ENCODE results near the gene RPS6KB1. TPM values are rescaled to one million over a fixed set of nuclear protein-coding genes. Genes with fewer than 3 reads are reported as not detected.

Gene RPS6KB1
- polyA plus RNA-seq, 1 donor from 2014 or later = 25.3 TPM

- Histone ChIP-seq H3K4me3 (ENCODE audit: low read length) (peak overlapping the region; percentile 96), H3K9me3 (ENCODE audit: low read length) (no peaks in the 10 kb centered on the region), H3K27me3 (ENCODE audit: insufficient read depth, low read depth, low read length) (no peaks in the 10 kb centered on the region), H2AFZ (ENCODE audit: low read depth, low read length) (peak overlapping the region; percentile 87), H4K20me1 (ENCODE audit: insufficient read depth) (no peaks in the 10 kb centered on the region), H3K27ac (ENCODE audit: low read length) (no peak overlapping the region), H3F3A (ENCODE audit: insufficient read depth, low read length, poor library complexity, severe bottlenecking) (no peaks in the 10 kb centered on the region), H3K9me2 (ENCODE audit: insufficient read depth, low read length) (no peaks in the 10 kb centered on the region), H3K36me3 (ENCODE audit: insufficient read depth, low read length) (no peaks in the 10 kb centered on the region), H3K9ac (ENCODE audit: low read length) (peak overlapping the region; percentile 34), H3K4me2 (ENCODE audit: low read length) (peak overlapping the region; percentile 91), H3K79me2 (replicated peaks; ENCODE audit: insufficient read depth, low read length) (peaks cover 44% of the 10 kb centered on the region)
- TF ChIP-seq MXI1 (conservative IDR thresholded peaks at IDR 0.05; ENCODE audit: poor library complexity, severe bottlenecking) (no peak), SMC3 (conservative IDR thresholded peaks at IDR 0.05; ENCODE audit: poor library complexity) (no peak), REST (IDR thresholded peaks at IDR 0.05; ENCODE audit: borderline replicate concordance) (no peak), CTCF (IDR thresholded peaks at IDR 0.05; ENCODE audit: poor library complexity, severe bottlenecking) (no peak), EZH2 (IDR thresholded peaks at IDR 0.05; ENCODE audit: borderline replicate concordance, insufficient read depth, low read length, poor library complexity, severe bottlenecking) (no peak), POLR2AphosphoS5 (IDR thresholded peaks at IDR 0.05) (no peak)
These were observed 534 bp upstream of the RPS6KB1 start for GRCh38 chr17:59892251-59892923.

GRCh38 chr17:59893676-59894100 lies 767 bp downstream of the RPS6KB1 start:
- no peaks in the 10 kb centered on the region for H3K36me3 ChIP-seq (ENCODE audit: insufficient read depth, low read length)
- peak overlapping the region; percentile 84 for H3K9ac ChIP-seq (ENCODE audit: low read length)
- no peaks in the 10 kb centered on the region for H3K9me2 ChIP-seq (ENCODE audit: insufficient read depth, low read length)
- TF ChIP-seq REST (IDR thresholded peaks at IDR 0.05; ENCODE audit: borderline replicate concordance) (no peak), MXI1 (conservative IDR thresholded peaks at IDR 0.05; ENCODE audit: poor library complexity, severe bottlenecking) (no peak), EP300 (conservative IDR thresholded peaks at IDR 0.05; ENCODE audit: poor library complexity, severe bottlenecking) (no peak), POLR2AphosphoS5 (IDR thresholded peaks at IDR 0.05) (no peak), EZH2 (IDR thresholded peaks at IDR 0.05; ENCODE audit: borderline replicate concordance, insufficient read depth, low read length, poor library complexity, severe bottlenecking) (no peak), TAF1 (IDR thresholded peaks at IDR 0.05; ENCODE audit: low read depth) (no peak)
- H3K27ac ChIP-seq (ENCODE audit: low read length) = peak overlapping the region; percentile 78
- H3F3A ChIP-seq (ENCODE audit: insufficient read depth, low read length, poor library complexity, severe bottlenecking) = no peaks in the 10 kb centered on the region
- no peaks in the 10 kb centered on the region for H3K27me3 ChIP-seq (ENCODE audit: insufficient read depth, low read depth, low read length)
- no peaks in the 10 kb centered on the region for H3K9me3 ChIP-seq (ENCODE audit: low read length)
- peak overlapping the region; percentile 62 for H2AFZ ChIP-seq (ENCODE audit: low read depth, low read length)
- H3K79me2 ChIP-seq (replicated peaks; ENCODE audit: insufficient read depth, low read length) = peaks cover 46% of the 10 kb centered on the region
- H4K20me1 ChIP-seq (ENCODE audit: insufficient read depth) = no peaks in the 10 kb centered on the region
- H3K4me2 ChIP-seq (ENCODE audit: low read length) = peak overlapping the region; percentile 56
- H3K4me3 ChIP-seq (ENCODE audit: low read length) = peak overlapping the region; percentile 96

Data from neural cell (in vitro differentiated cells).